ENCODE data around the gene CNGA2. TPM values are rescaled to one million over a fixed set of nuclear protein-coding genes. Genes with fewer than 3 reads are reported as not detected.
A peak's percentile ranks its signal among the peaks of the same experiment; 100 is the strongest.

Gene CNGA2
- total RNA-seq, 2 donors from 2014 or later = not detected

DNA sequence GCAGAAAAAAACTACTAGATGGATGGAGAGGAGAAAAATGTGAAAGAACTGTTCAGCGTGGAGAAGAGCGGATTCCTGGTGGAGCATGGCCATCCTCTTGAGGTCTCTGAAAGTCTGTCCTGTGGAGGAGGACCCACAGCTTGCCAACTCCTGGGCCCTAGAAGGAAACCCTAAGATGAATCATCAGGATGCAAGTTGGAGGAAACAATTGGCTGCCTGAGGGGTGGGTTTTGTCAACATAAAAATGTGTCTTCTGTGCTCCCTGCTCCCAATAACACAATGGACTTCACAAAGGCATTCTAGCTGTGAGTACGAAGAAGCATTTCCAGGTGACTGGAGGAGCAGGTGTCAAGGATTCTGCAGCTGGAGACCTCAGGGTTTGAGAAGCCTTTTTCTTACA is 37.2 kb downstream of the CNGA2 start:
- H3K4me3 Mint-ChIP-seq = no peak overlapping the region
- no peak for DNase-seq
- peaks cover 69% of the 10 kb centered on the region for H3K9me3 Mint-ChIP-seq
- H3K4me1 Mint-ChIP-seq = no peaks in the 10 kb centered on the region
- TF ChIP-seq, protein P1, sequence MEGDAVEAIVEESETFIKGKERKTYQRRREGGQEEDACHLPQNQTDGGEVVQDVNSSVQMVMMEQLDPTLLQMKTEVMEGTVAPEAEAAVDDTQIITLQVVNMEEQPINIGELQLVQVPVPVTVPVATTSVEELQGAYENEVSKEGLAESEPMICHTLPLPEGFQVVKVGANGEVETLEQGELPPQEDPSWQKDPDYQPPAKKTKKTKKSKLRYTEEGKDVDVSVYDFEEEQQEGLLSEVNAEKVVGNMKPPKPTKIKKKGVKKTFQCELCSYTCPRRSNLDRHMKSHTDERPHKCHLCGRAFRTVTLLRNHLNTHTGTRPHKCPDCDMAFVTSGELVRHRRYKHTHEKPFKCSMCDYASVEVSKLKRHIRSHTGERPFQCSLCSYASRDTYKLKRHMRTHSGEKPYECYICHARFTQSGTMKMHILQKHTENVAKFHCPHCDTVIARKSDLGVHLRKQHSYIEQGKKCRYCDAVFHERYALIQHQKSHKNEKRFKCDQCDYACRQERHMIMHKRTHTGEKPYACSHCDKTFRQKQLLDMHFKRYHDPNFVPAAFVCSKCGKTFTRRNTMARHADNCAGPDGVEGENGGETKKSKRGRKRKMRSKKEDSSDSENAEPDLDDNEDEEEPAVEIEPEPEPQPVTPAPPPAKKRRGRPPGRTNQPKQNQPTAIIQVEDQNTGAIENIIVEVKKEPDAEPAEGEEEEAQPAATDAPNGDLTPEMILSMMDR (conservative IDR thresholded peaks at IDR 0.05) = no peak
- H3K4me3 ChIP-seq (ENCODE audit: low read length) = no peak overlapping the region
- no peaks in the 10 kb centered on the region for H3K4me1 ChIP-seq (ENCODE audit: control insufficient read depth, insufficient read depth, low read length)
- H3K27me3 ChIP-seq (ENCODE audit: control insufficient read depth, insufficient read depth, low read length, poor library complexity, severe bottlenecking) = no peaks in the 10 kb centered on the region
- 90% methylated on average over 2 to 3 of the region's 3 CpGs for WGBS, 2 experiments (ENCODE audit: insufficient coverage in 1 of 2, insufficient read length in 1 of 2)
- no peaks in the 10 kb centered on the region for H3K9me3 ChIP-seq (ENCODE audit: control insufficient read depth, low read length)
- H3K9ac ChIP-seq (ENCODE audit: extremely low read depth, low read length, poor library complexity, severe bottlenecking) = no peak overlapping the region
- no peak overlapping the region for H3K27ac Mint-ChIP-seq
- H3K27me3 Mint-ChIP-seq (ENCODE audit: insufficient read depth) = peaks cover 8% of the 10 kb centered on the region
- no peak overlapping the region for H3K27ac ChIP-seq (ENCODE audit: low read depth, low read length)
- H3K36me3 Mint-ChIP-seq (ENCODE audit: low read depth) = no peaks in the 10 kb centered on the region
- H3K36me3 ChIP-seq (ENCODE audit: control insufficient read depth, insufficient read depth, low read length) = no peaks in the 10 kb centered on the region

DNA sequence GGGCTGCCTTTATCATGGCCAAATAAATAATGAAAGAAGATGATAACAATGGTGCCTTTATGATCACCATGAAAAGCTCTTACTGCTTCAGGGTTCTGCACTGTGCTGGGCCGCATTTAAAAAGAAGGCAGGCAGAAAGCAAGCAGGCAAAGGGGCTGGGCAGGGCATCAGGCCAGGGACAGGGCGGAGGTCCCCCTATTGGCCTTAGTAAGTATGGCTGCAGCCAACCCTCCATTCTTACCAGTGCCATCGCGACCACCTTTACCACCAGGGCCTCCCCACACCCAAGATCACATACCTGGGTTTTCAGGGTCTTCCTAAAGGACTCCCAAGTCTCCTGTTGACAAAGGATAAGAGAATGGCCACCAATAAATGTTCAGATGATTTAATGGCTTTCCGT is 38.9 kb downstream of the CNGA2 start:
- H3K36me3 ChIP-seq (ENCODE audit: control insufficient read depth, insufficient read depth, low read length) = no peaks in the 10 kb centered on the region

DNA sequence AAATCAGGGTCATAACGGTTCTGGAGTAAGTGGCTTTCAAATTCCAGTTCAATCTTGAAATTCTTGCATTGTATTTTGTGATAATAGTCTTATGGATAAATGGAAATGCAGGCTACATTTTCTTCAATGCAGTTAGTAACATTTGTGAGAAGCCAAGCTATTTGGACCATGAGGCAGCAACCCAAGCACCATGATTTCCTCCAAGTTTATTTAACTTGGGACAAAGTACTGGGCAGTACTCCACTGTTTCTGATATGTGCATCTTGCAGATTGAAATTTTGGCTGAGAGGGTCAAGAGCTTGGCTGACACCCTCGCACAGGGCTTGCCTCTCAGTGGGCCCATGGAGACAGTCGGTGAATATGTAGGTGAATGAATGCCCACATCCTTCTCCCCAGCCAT is 39.9 kb downstream of the CNGA2 start:
- Histone ChIP-seq H3K36me3 (ENCODE audit: control insufficient read depth, insufficient read depth, low read length) (no peaks in the 10 kb centered on the region), H3K27ac (ENCODE audit: low read depth, low read length) (no peak overlapping the region), H3K4me3 (ENCODE audit: low read length) (no peak overlapping the region), H3K9me3 (ENCODE audit: control insufficient read depth, low read length) (no peaks in the 10 kb centered on the region), H3K9ac (ENCODE audit: extremely low read depth, low read length, poor library complexity, severe bottlenecking) (no peak overlapping the region), H3K4me1 (ENCODE audit: control insufficient read depth, insufficient read depth, low read length) (no peaks in the 10 kb centered on the region), H3K27me3 (ENCODE audit: control insufficient read depth, insufficient read depth, low read length, poor library complexity, severe bottlenecking) (no peaks in the 10 kb centered on the region)
- Mint-ChIP-seq H3K27me3 (ENCODE audit: insufficient read depth) (peaks cover 9% of the 10 kb centered on the region), H3K9me3 (peaks cover 61% of the 10 kb centered on the region), H3K4me3 (no peak overlapping the region), H3K4me1 (no peaks in the 10 kb centered on the region), H3K36me3 (ENCODE audit: low read depth) (no peaks in the 10 kb centered on the region), H3K27ac (no peak overlapping the region)
- no peak for DNase-seq
- 86% methylated on average over 2 of the region's 3 CpGs; no CpG with 5 or more reads in 1 of the 2 experiments for WGBS, 2 experiments (ENCODE audit: insufficient coverage in 1 of 2, insufficient read length in 1 of 2)
- TF ChIP-seq, protein P1 (conservative IDR thresholded peaks at IDR 0.05) = no peak

More for the DNA sequence above, 38.9 kb downstream of the CNGA2 start:
- Histone ChIP-seq H3K9me3 (ENCODE audit: control insufficient read depth, low read length) (no peaks in the 10 kb centered on the region), H3K27me3 (ENCODE audit: control insufficient read depth, insufficient read depth, low read length, poor library complexity, severe bottlenecking) (no peaks in the 10 kb centered on the region), H3K4me1 (ENCODE audit: control insufficient read depth, insufficient read depth, low read length) (no peaks in the 10 kb centered on the region), H3K9ac (ENCODE audit: extremely low read depth, low read length, poor library complexity, severe bottlenecking) (no peak overlapping the region), H3K27ac (ENCODE audit: low read depth, low read length) (no peak overlapping the region), H3K4me3 (ENCODE audit: low read length) (no peak overlapping the region)
- H3K27me3 Mint-ChIP-seq (ENCODE audit: insufficient read depth) = peaks cover 9% of the 10 kb centered on the region
- no peaks in the 10 kb centered on the region for H3K4me1 Mint-ChIP-seq
- H3K36me3 Mint-ChIP-seq (ENCODE audit: low read depth) = no peaks in the 10 kb centered on the region
- peak; percentile 57 for DNase-seq
- WGBS, 2 experiments (ENCODE audit: insufficient coverage in 1 of 2, insufficient read length in 1 of 2) = 88% methylated on average over 5 of the region's 5 CpGs; no CpG with 5 or more reads in 1 of the 2 experiments
- TF ChIP-seq, protein P1 (conservative IDR thresholded peaks at IDR 0.05) = peak; percentile 61
- peaks cover 66% of the 10 kb centered on the region for H3K9me3 Mint-ChIP-seq
- H3K27ac Mint-ChIP-seq = no peak overlapping the region
- no peak overlapping the region for H3K4me3 Mint-ChIP-seq

All from endodermal cell (in vitro differentiated cells).